Endothelial cell of umbilical vein (primary cell): Measurements from ENCODE around the gene C3orf22. TPM values are rescaled to one million over a fixed set of nuclear protein-coding genes. Genes with fewer than 3 reads are reported as not detected.

Experiments
- BruUV-seq: library from RNA; stranded (reverse); fragments of 400-500 nt; replicated peaks from 2 replicates; lab custom pipeline; 2021; lab: Mats Ljungman, UMichigan
- CTCF ChIA-PET: fragments of 300-600, 350-600 bp; sonication (Branson Sonifier 250); formaldehyde crosslinking; loops from one replicate; lab custom pipeline; 2021; ENCODE audit warnings: antibody characterized with exemption, inconsistent platforms; lab: Charles Lee
- POLR2A ChIA-PET: fragments of 300-600, 350-600 bp; sonication (Branson Sonifier 250); formaldehyde crosslinking; loops from one replicate; lab custom pipeline; 2021; ENCODE audit warnings: antibody characterized with exemption, inconsistent platforms; lab: Charles Lee
- DNase-seq: peaks from one replicate; pipeline ENCODE4 v3.0.0-alpha.2; 2011; ENCODE audit warnings: low read depth, low spot score
- FAIRE-seq: peaks from 2 replicates; lab custom pipeline; 2011; peaks lifted over from hg19 to GRCh38; lab: Jason Lieb, UNC
- H2AFZ ChIP-seq: 2 replicates; pipeline ENCODE4 v1.6.0; 2012; ENCODE audit warnings: low read depth, low read length, control low read depth, inconsistent platforms
- H3K27ac ChIP-seq: 2 replicates; pipeline ENCODE4 v1.5.1; 2011; ENCODE audit warnings: low read depth, mild to moderate bottlenecking, control low read depth, low read length, moderate library complexity; ENCODE audit not compliant: insufficient read depth
- H3K27me3 ChIP-seq, 2 experiments: 2 replicates each; pipeline versions ENCODE4 v1.6.0 to v1.6.1; 2011; ENCODE audit warnings: low read length in 2 of 2, mixed read lengths in 1 of 2; ENCODE audit not compliant: control insufficient read depth in 2 of 2, insufficient read depth in 2 of 2
- H3K36me3 ChIP-seq, 2 experiments: 2 replicates in 1 of 2; 3 replicates in 1 of 2; pipeline ENCODE4 v1.5.1; 2011; ENCODE audit warnings: low read length in 2 of 2, mild to moderate bottlenecking in 1 of 2, moderate library complexity in 1 of 2; ENCODE audit not compliant: control insufficient read depth in 2 of 2, insufficient read depth in 2 of 2; ENCODE audit errors: extremely low read depth in 1 of 2
- H3K4me1 ChIP-seq: 3 replicates; pipeline ENCODE4 v1.5.1; 2011; ENCODE audit warnings: mild to moderate bottlenecking, low read length; ENCODE audit not compliant: control insufficient read depth, insufficient read depth; ENCODE audit errors: extremely low read depth
- H3K4me2 ChIP-seq: 2 replicates; pipeline ENCODE4 v1.6.1; 2011; ENCODE audit warnings: low read length, control low read depth, mixed read lengths; ENCODE audit not compliant: insufficient read depth
- H3K4me3 ChIP-seq, 3 experiments: fragments of 200-600 bp in 1 of 3; sonication (generic), shearing (Covaris generic) in 1 of 3; replicated peaks in 1 of 3; 2 replicates each; pipeline ENCODE4 v1.5.1; 2011 to 2016; ENCODE audit warnings: control low read depth in 3 of 3, low read length in 3 of 3, mild to moderate bottlenecking in 2 of 3, inconsistent platforms in 1 of 3, low read depth in 1 of 3, moderate library complexity in 1 of 3; ENCODE audit not compliant: insufficient read depth in 1 of 3
- H3K79me2 ChIP-seq: 2 replicates; pipeline ENCODE4 v1.6.0; 2012; ENCODE audit warnings: low read length, inconsistent platforms; ENCODE audit not compliant: control insufficient read depth, insufficient read depth
- H3K9ac ChIP-seq: replicated peaks from 2 replicates; pipeline ENCODE3; 2011; ENCODE audit warnings: low read length, control low read depth; ENCODE audit not compliant: insufficient read depth; ENCODE audit errors: extremely low read depth
- H3K9me1 ChIP-seq: replicated peaks from 3 replicates; pipeline ENCODE4 v1.6.0; 2011; ENCODE audit warnings: mild to moderate bottlenecking, low read length; ENCODE audit not compliant: control insufficient read depth, insufficient read depth; ENCODE audit errors: extremely low read depth
- H3K9me3 ChIP-seq: replicated peaks from 2 replicates; pipeline ENCODE4 v1.5.1; 2012; ENCODE audit warnings: low read length, inconsistent platforms; ENCODE audit not compliant: control insufficient read depth, insufficient read depth
- H4K20me1 ChIP-seq: replicated peaks from 2 replicates; pipeline ENCODE3; 2011; ENCODE audit warnings: mild to moderate bottlenecking, low read length; ENCODE audit not compliant: control insufficient read depth, insufficient read depth; ENCODE audit errors: extremely low read depth
- EZH2 ChIP-seq: IDR thresholded peaks from 2 replicates; pipeline ENCODE4 v1.6.1; 2012; ENCODE audit warnings: borderline replicate concordance, low read depth, mild to moderate bottlenecking, moderate library complexity, low read length, inconsistent platforms; ENCODE audit not compliant: severe bottlenecking
- FOS ChIP-seq: IDR thresholded peaks from 2 replicates; pipeline ENCODE4 v1.6.1; 2011; ENCODE audit warnings: mild to moderate bottlenecking, low read length, moderate library complexity, borderline replicate concordance; ENCODE audit not compliant: insufficient read depth
- GATA2 ChIP-seq: IDR thresholded peaks from 2 replicates; pipeline ENCODE4 v1.7.0; 2011; ENCODE audit warnings: low read depth, mild to moderate bottlenecking, moderate library complexity, mixed read lengths, low read length; ENCODE audit not compliant: insufficient read length, insufficient read depth
- JUN ChIP-seq: IDR thresholded peaks from 2 replicates; pipeline ENCODE4 v1.6.1; 2011; ENCODE audit warnings: borderline replicate concordance, low read depth; ENCODE audit not compliant: insufficient read length, insufficient read depth
- MAX ChIP-seq: IDR thresholded peaks from 2 replicates; pipeline ENCODE4 v1.6.1; 2011; ENCODE audit not compliant: insufficient read depth, insufficient read length
- MYC ChIP-seq: IDR thresholded peaks from one replicate; pipeline ENCODE4 v1.6.1; 2011; ENCODE audit warnings: mild to moderate bottlenecking, low read depth, low read length
- POLR2A ChIP-seq: IDR thresholded peaks from 2 replicates; pipeline ENCODE4 v1.6.1; 2012; ENCODE audit warnings: low read depth, mild to moderate bottlenecking, control low read depth, low read length
- POLR2AphosphoS5 ChIP-seq: IDR thresholded peaks from 2 replicates; pipeline ENCODE4 v1.6.1; 2012; ENCODE audit warnings: low read depth, mild to moderate bottlenecking, control low read depth, low read length, moderate library complexity; ENCODE audit not compliant: insufficient read depth
- dilution Hi-C: fragments of 300-500 bp; cut with MboI; formaldehyde crosslinking; loops from one replicate; pipeline ENCODE4 v1.15.0; 2019; ENCODE audit warnings: low sequenced_read_pairs; ENCODE audit not compliant: extremely low pct_ligation_motif_present
- intact Hi-C: fragments of 100-400 bp; cut with micrococcal nuclease; formaldehyde crosslinking; loops from one replicate; pipeline ENCODE4 v1.10.0; 2022
- polyA plus RNA-seq, 4 experiments: library from polyadenylated mRNA; depleted of rRNA in 3 of 4; stranded (reverse) in 3 of 4; unstranded in 1 of 4; fragments of >200 nt; gene quantifications; 2 replicates each; pipeline versions ENCODE4 v1.2.1 to v1.2.3, GENCODE V29; 2011 to 2012; ENCODE audit warnings: missing spikeins in 1 of 4
- total RNA-seq: library from RNA; stranded (reverse); gene quantifications from 2 replicates; pipeline ENCODE4 v1.2.3, GENCODE V29; 2021
- TF ChIP-seq, protein P1 (sequence below), 2 donors: IDR thresholded peaks; 1 replicate in 1 of 2; 2 replicates in 1 of 2; pipeline ENCODE4 v1.5.1; 2011; ENCODE audit warnings: low read length in 2 of 2, mild to moderate bottlenecking in 2 of 2, moderate library complexity in 2 of 2, control low read depth in 1 of 2, inconsistent platforms in 1 of 2, low read depth in 1 of 2; ENCODE audit not compliant: insufficient read depth in 1 of 2; ENCODE audit errors: extremely low read depth in 1 of 2

Gene C3orf22
- total and polyA plus RNA-seq, 2 donors (not counting 3 experiments of a cell fraction or from before 2014, with no cell fraction given): not detected

DNA sequence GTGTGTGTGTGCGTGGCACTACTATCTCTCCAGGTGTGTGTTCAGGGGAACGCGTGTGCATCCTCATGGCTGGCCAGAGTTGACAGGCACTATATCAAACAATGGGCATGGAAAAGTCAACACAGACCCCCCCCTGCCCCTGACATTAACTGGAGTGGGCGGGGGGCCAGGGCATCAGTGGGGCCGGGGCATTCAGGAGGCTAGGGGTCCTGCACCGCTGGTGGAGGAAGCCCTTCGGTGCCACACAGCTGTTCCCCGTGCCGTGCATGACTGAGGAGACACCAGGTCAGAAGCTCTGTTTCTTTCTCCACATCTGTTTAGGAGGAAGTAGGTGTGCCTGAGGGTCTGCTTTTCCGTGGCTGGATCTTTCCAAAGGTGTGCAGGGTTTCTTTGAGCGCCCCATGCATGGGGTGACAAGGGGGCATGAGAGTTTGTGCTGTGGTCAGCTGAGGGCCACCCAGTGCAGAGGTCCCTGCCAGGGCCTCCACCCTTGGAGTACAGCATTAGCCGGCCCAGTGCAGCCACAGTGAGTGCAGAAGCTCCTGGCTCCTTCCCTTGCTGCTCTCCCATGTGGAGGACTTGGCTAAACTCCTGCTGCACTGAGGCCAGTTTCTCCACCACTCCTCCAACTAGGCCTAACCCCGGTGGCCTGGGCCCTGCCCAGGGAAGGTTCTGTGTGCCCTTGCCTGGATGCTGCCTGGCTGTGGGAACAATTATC, 7.5 kb downstream of the C3orf22 start:
- no peaks in the 10 kb centered on the region for H3K36me3 ChIP-seq
- no peak overlapping the region for H3K4me3 ChIP-seq
- H3K27me3 ChIP-seq: peaks cover 0 to 2% of the 10 kb centered on the region in 2 experiments
- H3K9me1 ChIP-seq: no peaks in the 10 kb centered on the region
- H4K20me1 ChIP-seq: no peaks in the 10 kb centered on the region
- FAIRE-seq (no peak), DNase-seq (no peak)
- no peaks in the 10 kb centered on the region for H3K4me1 ChIP-seq
- no peaks in the 10 kb centered on the region for H3K79me2 ChIP-seq
- TF ChIP-seq POLR2AphosphoS5 (no peak), EZH2 (no peak)
- H2AFZ ChIP-seq: no peak overlapping the region
- H3K9me3 ChIP-seq: no peaks in the 10 kb centered on the region
- dilution Hi-C loops (no loop called here), intact Hi-C loops (no loop called here)
- no peak overlapping the region for H3K27ac ChIP-seq
- CTCF ChIA-PET: interaction anchor here (1.1 kb wide), 1 partner anchor 28 kb away, joined by 3 read pairs; no protein-coding TSS in a partner anchor
- BruUV-seq: no TSS peak
- H3K4me2 ChIP-seq: no peak overlapping the region
- POLR2A ChIA-PET: no interaction called here
- H3K9ac ChIP-seq: no peak overlapping the region

DNA sequence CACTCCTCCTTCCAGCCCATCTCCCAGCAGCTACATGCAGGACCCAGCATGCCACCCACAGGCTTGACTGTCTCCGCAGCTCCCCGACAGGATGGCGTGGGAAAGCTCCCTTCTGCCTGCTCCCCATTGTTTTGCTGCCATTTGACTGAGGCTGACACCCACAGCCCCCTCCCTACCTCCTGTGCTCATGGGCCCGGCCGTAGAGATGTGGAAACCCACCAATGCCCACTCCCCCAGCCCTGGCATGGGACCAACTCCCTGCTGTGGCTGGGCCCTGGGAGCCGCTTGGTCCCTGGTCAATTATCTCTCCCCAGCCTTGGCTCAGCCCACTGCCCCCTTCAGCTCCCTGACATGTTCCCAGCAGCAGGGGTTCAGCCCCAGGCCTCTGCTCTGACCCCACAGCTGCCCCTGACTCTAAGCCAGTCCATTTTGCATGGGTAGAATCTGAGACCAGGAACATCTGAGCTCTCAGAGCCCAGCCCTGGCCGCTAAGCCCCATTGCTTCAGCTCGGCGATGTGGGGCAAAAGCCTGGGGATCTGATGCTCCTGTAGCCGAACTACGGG, 8.2 kb downstream of the C3orf22 start:
- POLR2A ChIA-PET: no interaction called here
- no peaks in the 10 kb centered on the region for H3K79me2 ChIP-seq
- no peaks in the 10 kb centered on the region for H3K9me3 ChIP-seq
- no peaks in the 10 kb centered on the region for H3K4me1 ChIP-seq
- H2AFZ ChIP-seq: no peak overlapping the region
- dilution Hi-C loops (no loop called here), intact Hi-C loops (no loop called here)
- H3K27me3 ChIP-seq: peaks cover 0 to 2% of the 10 kb centered on the region in 2 experiments
- H3K4me2 ChIP-seq: no peak overlapping the region
- CTCF ChIA-PET: interaction anchor here (1.1 kb wide), 1 partner anchor 28 kb away, joined by 3 read pairs; no protein-coding TSS in a partner anchor
- H3K9me1 ChIP-seq: no peaks in the 10 kb centered on the region
- H3K4me3 ChIP-seq: no peak overlapping the region
- no TSS peak for BruUV-seq
- no peaks in the 10 kb centered on the region for H3K36me3 ChIP-seq
- H4K20me1 ChIP-seq: no peaks in the 10 kb centered on the region
- DNase-seq: no peak
- H3K9ac ChIP-seq: no peak overlapping the region
- no peak overlapping the region for H3K27ac ChIP-seq
- TF ChIP-seq MAX (no peak), MYC (no peak), GATA2 (no peak), JUN (no peak), POLR2AphosphoS5 (no peak), POLR2A (no peak), EZH2 (no peak), FOS (no peak)
- TF ChIP-seq, protein P1, sequence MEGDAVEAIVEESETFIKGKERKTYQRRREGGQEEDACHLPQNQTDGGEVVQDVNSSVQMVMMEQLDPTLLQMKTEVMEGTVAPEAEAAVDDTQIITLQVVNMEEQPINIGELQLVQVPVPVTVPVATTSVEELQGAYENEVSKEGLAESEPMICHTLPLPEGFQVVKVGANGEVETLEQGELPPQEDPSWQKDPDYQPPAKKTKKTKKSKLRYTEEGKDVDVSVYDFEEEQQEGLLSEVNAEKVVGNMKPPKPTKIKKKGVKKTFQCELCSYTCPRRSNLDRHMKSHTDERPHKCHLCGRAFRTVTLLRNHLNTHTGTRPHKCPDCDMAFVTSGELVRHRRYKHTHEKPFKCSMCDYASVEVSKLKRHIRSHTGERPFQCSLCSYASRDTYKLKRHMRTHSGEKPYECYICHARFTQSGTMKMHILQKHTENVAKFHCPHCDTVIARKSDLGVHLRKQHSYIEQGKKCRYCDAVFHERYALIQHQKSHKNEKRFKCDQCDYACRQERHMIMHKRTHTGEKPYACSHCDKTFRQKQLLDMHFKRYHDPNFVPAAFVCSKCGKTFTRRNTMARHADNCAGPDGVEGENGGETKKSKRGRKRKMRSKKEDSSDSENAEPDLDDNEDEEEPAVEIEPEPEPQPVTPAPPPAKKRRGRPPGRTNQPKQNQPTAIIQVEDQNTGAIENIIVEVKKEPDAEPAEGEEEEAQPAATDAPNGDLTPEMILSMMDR (IDR thresholded peaks at IDR 0.05; ENCODE audit: extremely low read depth in 1 of 2, insufficient read depth in 1 of 2, low read depth in 1 of 2, low read length in 2 of 2): no peak
- FAIRE-seq: no peak
